C4-2B (cell line): ENCODE measurements around the gene KLHL28.

Experiments used
- H3K27ac ChIP-seq: fragments of 450-650 bp; 2 replicates; pipeline ENCODE4 v1.5.1; 2017
- ZFX ChIP-seq: fragments of 450-650 bp; IDR thresholded peaks from 2 replicates; pipeline ENCODE4 v1.6.1; 2017
- TF ChIP-seq, protein P1 (sequence below): fragments of 450-650 bp; conservative IDR thresholded peaks from 2 replicates; pipeline ENCODE4 v1.5.1; 2017; ENCODE audit warnings: mild to moderate bottlenecking

KLHL28 gene

GRCh38 chr14:44886860-44887595, 74.7 kb downstream of the KLHL28 start:
- no peak overlapping the region for H3K27ac ChIP-seq
- TF ChIP-seq, protein P1, sequence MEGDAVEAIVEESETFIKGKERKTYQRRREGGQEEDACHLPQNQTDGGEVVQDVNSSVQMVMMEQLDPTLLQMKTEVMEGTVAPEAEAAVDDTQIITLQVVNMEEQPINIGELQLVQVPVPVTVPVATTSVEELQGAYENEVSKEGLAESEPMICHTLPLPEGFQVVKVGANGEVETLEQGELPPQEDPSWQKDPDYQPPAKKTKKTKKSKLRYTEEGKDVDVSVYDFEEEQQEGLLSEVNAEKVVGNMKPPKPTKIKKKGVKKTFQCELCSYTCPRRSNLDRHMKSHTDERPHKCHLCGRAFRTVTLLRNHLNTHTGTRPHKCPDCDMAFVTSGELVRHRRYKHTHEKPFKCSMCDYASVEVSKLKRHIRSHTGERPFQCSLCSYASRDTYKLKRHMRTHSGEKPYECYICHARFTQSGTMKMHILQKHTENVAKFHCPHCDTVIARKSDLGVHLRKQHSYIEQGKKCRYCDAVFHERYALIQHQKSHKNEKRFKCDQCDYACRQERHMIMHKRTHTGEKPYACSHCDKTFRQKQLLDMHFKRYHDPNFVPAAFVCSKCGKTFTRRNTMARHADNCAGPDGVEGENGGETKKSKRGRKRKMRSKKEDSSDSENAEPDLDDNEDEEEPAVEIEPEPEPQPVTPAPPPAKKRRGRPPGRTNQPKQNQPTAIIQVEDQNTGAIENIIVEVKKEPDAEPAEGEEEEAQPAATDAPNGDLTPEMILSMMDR = no peak
- TF ChIP-seq ZFX = no peak

- no peak overlapping the region for H3K27ac ChIP-seq
- no peak for TF ChIP-seq ZFX
- TF ChIP-seq, protein P1 = no peak; the same call in 1 of the 2 replicates
These were observed 81.0 kb downstream of the KLHL28 start for GRCh38 chr14:44880791-44881190.
